Heart left ventricle (tissue), 16 donors: ENCODE results near the gene RAB20. TPM values are rescaled to one million over a fixed set of nuclear protein-coding genes. Genes with fewer than 3 reads are reported as not detected.

Source experiments
- ATAC-seq, 4 donors: fragments of 200-7000 bp; cut with Tn5 transposase; one replicate each; pipeline ENCODE4 v1.9.1; 2020 to 2022; ENCODE audit warnings: moderate library complexity in 4 of 4, mild to moderate bottlenecking in 3 of 4, moderate number of reproducible peaks in 1 of 4
- DNase-seq, 5 donors: peaks; one replicate each; pipeline ENCODE4 v3.0.0-alpha.2; 2020
- H3K27ac ChIP-seq, 12 donors: fragments of 200-600 bp; sonication (generic) in 4 of 12; one replicate each; pipeline versions ENCODE4 v1.5.0 to v1.8.0; 2016 to 2022; ENCODE audit warnings: mild to moderate bottlenecking in 2 of 12
- H3K27me3 ChIP-seq, 9 donors: fragments of 200-600 bp; sonication (generic) in 2 of 9; one replicate each; pipeline versions ENCODE4 v1.5.1 to v1.8.0; 2016 to 2022; ENCODE audit warnings: mild to moderate bottlenecking in 3 of 9
- H3K36me3 ChIP-seq, 9 donors: fragments of 200-600 bp; sonication (generic) in 2 of 9; one replicate each; pipeline versions ENCODE4 v1.5.0 to v1.8.0; 2018 to 2022; ENCODE audit warnings: mild to moderate bottlenecking in 2 of 9
- H3K4me1 ChIP-seq, 12 donors: fragments of 200-600 bp; sonication (generic) in 4 of 12; one replicate each; pipeline versions ENCODE4 v1.5.0 to v1.8.0; 2016 to 2022; ENCODE audit warnings: mild to moderate bottlenecking in 3 of 12
- H3K4me3 ChIP-seq, 12 donors: fragments of 200-600 bp; sonication (generic) in 4 of 12; one replicate each; pipeline versions ENCODE4 v1.5.0 to v1.8.0; 2017 to 2022; ENCODE audit warnings: mild to moderate bottlenecking in 9 of 12, moderate library complexity in 4 of 12
- H3K9me3 ChIP-seq, 12 donors: fragments of 200-600 bp; sonication (generic) in 4 of 12; one replicate each; pipeline versions ENCODE4 v1.5.0 to v1.8.0; 2016 to 2022; ENCODE audit warnings: mild to moderate bottlenecking in 1 of 12
- CTCF ChIP-seq, 12 donors: fragments of 200-600 bp; sonication (generic) in 4 of 12; IDR thresholded peaks; one replicate each; pipeline versions ENCODE4 v1.5.0 to v1.8.0; 2018 to 2022; ENCODE audit warnings: antibody characterized with exemption in 12 of 12, mild to moderate bottlenecking in 5 of 12
- POLR2A ChIP-seq, 2 donors: fragments of 450-650 bp; IDR thresholded peaks; one replicate each; pipeline ENCODE4 v1.6.1; 2017; ENCODE audit warnings: antibody characterized with exemption in 2 of 2, mild to moderate bottlenecking in 2 of 2, moderate library complexity in 2 of 2
- WGBS, 4 donors: extraction: QIAGEN DNeasy Blood & Tissue Kit in 2 of 4; methylation state at CpG; one replicate each; pipeline versions ENCODE4 v1.1.5 to v1.1.7; 2013 to 2018; 5-methylcytosine and 5-hydroxymethylcytosine counted together
- intact Hi-C, 10 donors: fragments of 100-400 bp; cut with DNase I; formaldehyde crosslinking; loops; one replicate each; pipeline versions ENCODE4 v1.11.1 to v1.14.2; 2022
- polyA plus RNA-seq, 2 donors: library from polyadenylated mRNA; stranded (reverse); fragments of 200-250 nt; gene quantifications; one replicate each; pipeline ENCODE4 v1.2.3, GENCODE V29; 2013
- total RNA-seq, 9 donors: library from RNA; depleted of rRNA in 2 of 9; stranded (reverse); fragments of >200 nt in 2 of 9; fragmentation: NEBNext Ultra II Directional in 3 of 9; extraction: Animal tissue kit (Norgen Biotek cat#: 25700) in 3 of 9; gene quantifications; one replicate each; pipeline versions ENCODE4 v1.1.0 to v1.2.4, GENCODE V29; 2016 to 2023
- donor health status: ischemic (EF 13 %, LVEDD 7.1; RV severe dilation, severe dysfunction).
- donor health status: healthy with polysubstance abuse.
- donor health status: DM: no; HTN: yes; CAD: no.
- donor health status: DM: no; HTN: no; CAD: no.
- donor health status: ischemic (EF 25% LVEDD 6.9; RV normal size, moderate dysfunction).
- donor health status: ischemic (EF 25% LVEDD 5.7; RV mildly dilated, moderate dysfunction).
- donor health status: healthy.
- donor health status: DM: yes; HTN: yes; CAD: no.
- donor health status: ischemic (EF 35%, LVEDD 5.7; RV mildly dilated, moderate dysfunction).
- donor health status: nonischemic (EF 11% LVEDD 7.7; RV severe dilation, severe dysfunction).
- donor health status: DM: yes; HTN: yes; CAD: no.
- donor health status: PGD.
- donor health status: ischemic (EF 29% LVEDD 5.4; RV normal size, mild dysfunction).
- donor health status: nonischemic (EF 23%, LVEDD 6.1; RV moderate dilation, normal function).

The RAB20 gene
- total and polyA plus RNA-seq, 11 donors, result 5.5 to 30.2 (median 13.7) TPM

DNA sequence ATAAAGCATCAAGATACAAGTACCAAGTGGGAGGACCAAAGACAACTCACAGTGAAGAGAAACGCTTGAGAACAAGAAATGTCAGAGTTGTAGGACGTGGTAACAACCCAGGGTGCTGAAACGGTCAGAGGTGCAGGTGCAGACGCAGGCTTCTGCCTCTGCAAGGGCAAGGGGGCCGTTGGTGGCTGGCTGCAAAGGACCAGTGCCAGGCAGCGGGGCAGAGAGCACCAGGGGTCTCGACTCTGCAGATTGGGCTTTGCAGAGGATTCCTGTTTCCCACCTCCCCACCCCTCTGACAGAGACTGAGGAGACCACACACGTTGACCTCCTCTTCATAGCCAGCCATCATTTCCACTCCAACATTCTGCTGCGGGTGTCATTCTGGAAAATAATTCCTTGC lies 38.3 kb downstream of the RAB20 start:
- Histone ChIP-seq H3K27ac (peak overlapping the region in 7 of 12 donors; percentile 82 to 94 (median 90)), H3K27me3 (no peaks in the 10 kb centered on the region), H3K4me3 (no peak overlapping the region), H3K9me3 (no peaks in the 10 kb centered on the region), H3K4me1 (peaks cover 0 to 89% (median 59%) of the 10 kb centered on the region in 12 donors), H3K36me3 (peaks cover 0 to 11% (median 6%) of the 10 kb centered on the region in 9 donors)
- WGBS, 4 donors, result 82 to 85% (median 83%) methylated on average over 9 of the region's 9 CpGs
- no peak for ATAC-seq
- intact Hi-C loops, result no loop called here
- TF ChIP-seq POLR2A (IDR thresholded peaks at IDR 0.05) (no peak), CTCF (IDR thresholded peaks at IDR 0.05) (no peak)
- DNase-seq, result no peak

DNA sequence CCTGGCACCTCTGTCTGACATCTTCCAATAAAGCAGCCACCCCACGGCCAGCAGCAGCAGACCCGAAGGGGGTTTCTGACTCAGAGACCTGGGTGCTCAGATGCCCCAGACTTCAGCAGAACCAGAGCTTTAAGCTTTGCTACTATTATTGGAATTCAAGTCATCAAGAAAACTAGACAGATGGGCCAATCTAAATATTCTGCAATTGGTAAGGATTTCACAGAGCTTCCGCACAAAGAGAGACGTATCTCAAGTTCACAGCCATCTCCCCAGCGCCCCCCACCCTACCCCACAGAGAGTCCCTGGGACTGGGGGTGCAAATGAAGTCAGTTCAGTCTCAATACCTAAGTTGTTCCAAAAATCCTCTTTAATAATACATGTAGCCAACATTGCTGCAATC lies 38.8 kb downstream of the RAB20 start:
- Histone ChIP-seq H3K4me1 (peaks cover 0 to 90% (median 57%) of the 10 kb centered on the region in 12 donors), H3K27me3 (no peaks in the 10 kb centered on the region), H3K4me3 (no peak overlapping the region), H3K36me3 (peaks cover 0 to 11% (median 6%) of the 10 kb centered on the region in 9 donors), H3K27ac (peak overlapping the region in 7 of 12 donors; percentile 15 to 92 (median 82)), H3K9me3 (no peaks in the 10 kb centered on the region)
- TF ChIP-seq CTCF (IDR thresholded peaks at IDR 0.05) (no peak), POLR2A (IDR thresholded peaks at IDR 0.05) (no peak)
- DNase-seq (no peak), ATAC-seq (no peak)
- intact Hi-C loops, result no loop called here
- 80 to 94% (median 87%) methylated on average over 5 of the region's 5 CpGs for WGBS, 4 donors

- H3K27me3 ChIP-seq, result no peaks in the 10 kb centered on the region
- ATAC-seq, result no peak
- WGBS, 4 donors, result 87 to 95% (median 92%) methylated on average over 7 of the region's 7 CpGs
- peak overlapping the region in 10 of 12 donors; percentile 46 to 92 (median 80) for H3K27ac ChIP-seq
- TF ChIP-seq CTCF (IDR thresholded peaks at IDR 0.05) (no peak), POLR2A (IDR thresholded peaks at IDR 0.05) (no peak)
- H3K36me3 ChIP-seq, result peaks cover 0 to 11% (median 6%) of the 10 kb centered on the region in 9 donors
- no peak overlapping the region for H3K4me3 ChIP-seq
- no peaks in the 10 kb centered on the region for H3K9me3 ChIP-seq
- no peak for DNase-seq
- peaks cover 0 to 85% (median 50%) of the 10 kb centered on the region in 12 donors for H3K4me1 ChIP-seq
- intact Hi-C loops, result no loop called here
These were observed 39.6 kb downstream of the RAB20 start for GRCh38 chr13:110521946-110522345.

- intact Hi-C loops, result no loop called here
These were observed 40.2 kb downstream of the RAB20 start for GRCh38 chr13:110521296-110521680.

More at GRCh38 chr13:110521296-110521680, 40.2 kb downstream of the RAB20 start:
- no peak for TF ChIP-seq CTCF (IDR thresholded peaks at IDR 0.05)
- no peak for TF ChIP-seq POLR2A (IDR thresholded peaks at IDR 0.05)
- DNase-seq, result no peak
- Histone ChIP-seq H3K4me3 (no peak overlapping the region), H3K27me3 (no peaks in the 10 kb centered on the region), H3K36me3 (peaks cover 0 to 11% (median 6%) of the 10 kb centered on the region in 9 donors), H3K4me1 (peaks cover 0 to 79% (median 43%) of the 10 kb centered on the region in 12 donors), H3K27ac (peak overlapping the region; percentile 46 to 92 (median 76)), H3K9me3 (no peaks in the 10 kb centered on the region)
- WGBS, 4 donors, result 59 to 64% (median 62%) methylated on average over 10 of the region's 10 CpGs
- ATAC-seq, result no peak
